HEK293 (cell line): Measurements from ENCODE around the gene CFAP53.

Experiments
- GFI1B ChIP-seq: fragments of 450-650 bp; formaldehyde crosslinking; IDR thresholded peaks from 2 replicates; pipeline ENCODE4 v1.5.1; 2016; ENCODE audit warnings: missing biosample characterization, missing genetic modification characterization
- GLI2 ChIP-seq: fragments of 450-650 bp; formaldehyde crosslinking; IDR thresholded peaks from 2 replicates; pipeline ENCODE4; 2017; ENCODE audit warnings: missing biosample characterization, missing genetic modification characterization, low read depth, borderline replicate concordance
- HOXA7 ChIP-seq: sonication (generic); formaldehyde crosslinking; IDR thresholded peaks from 2 replicates; pipeline ENCODE4 v1.8.1; 2022; ENCODE audit warnings: missing genetic modification reagents, borderline replicate concordance
- IKZF3 ChIP-seq: fragments of 450-650 bp; IDR thresholded peaks from 2 replicates; pipeline ENCODE4 v1.5.0; 2018; ENCODE audit warnings: missing biosample characterization, mild to moderate bottlenecking, missing genetic modification characterization, moderate library complexity
- INSM2 ChIP-seq: fragments of 450-650 bp; formaldehyde crosslinking; IDR thresholded peaks from 2 replicates; pipeline ENCODE4 v1.5.1; 2016; ENCODE audit warnings: missing biosample characterization, missing genetic modification characterization
- KLF16 ChIP-seq: fragments of 450-650 bp; formaldehyde crosslinking; IDR thresholded peaks from 2 replicates; pipeline ENCODE4 v1.5.1; 2017; ENCODE audit warnings: missing biosample characterization, missing genetic modification characterization
- PBX3 ChIP-seq: sonication (generic); formaldehyde crosslinking; IDR thresholded peaks from 2 replicates; pipeline ENCODE4 v1.8.1; 2022; ENCODE audit warnings: mild to moderate bottlenecking, moderate library complexity, missing genetic modification reagents
- RBAK ChIP-seq: fragments of 450-650 bp; formaldehyde crosslinking; IDR thresholded peaks from 2 replicates; pipeline ENCODE4 v1.5.1; 2016; ENCODE audit warnings: missing biosample characterization, missing genetic modification characterization
- TCF7L2 ChIP-seq: IDR thresholded peaks from 2 replicates; pipeline ENCODE4 v1.6.1; 2011; ENCODE audit warnings: low read depth, mild to moderate bottlenecking, inconsistent platforms, low read length, moderate library complexity, borderline replicate concordance
- ZNF175 ChIP-seq: fragments of 450-650 bp; formaldehyde crosslinking; IDR thresholded peaks from 2 replicates; pipeline ENCODE4 v1.5.1; 2016; ENCODE audit warnings: missing biosample characterization, missing genetic modification characterization
- ZNF184 ChIP-seq: fragments of 450-650 bp; IDR thresholded peaks from 2 replicates; pipeline ENCODE4 v1.5.1; 2018; ENCODE audit warnings: missing biosample characterization, mild to moderate bottlenecking, missing genetic modification characterization
- ZNF274 ChIP-seq, 2 experiments: fragments of 200-500 bp in 1 of 2; fragments of 450-650 bp in 1 of 2; sonication (Bioruptor generic) in 1 of 2; formaldehyde crosslinking in 1 of 2; IDR thresholded peaks; 2 replicates each; pipeline versions ENCODE4 v1.5.1 to v1.6.1; 2014 to 2016; ENCODE audit warnings: borderline replicate concordance in 1 of 2, inconsistent platforms in 1 of 2, low read length in 1 of 2, missing biosample characterization in 1 of 2, missing genetic modification characterization in 1 of 2
- ZNF280D ChIP-seq: fragments of 450-650 bp; formaldehyde crosslinking; IDR thresholded peaks from 2 replicates; pipeline ENCODE4 v1.5.1; 2016; ENCODE audit warnings: missing biosample characterization, missing genetic modification characterization
- ZNF335 ChIP-seq: fragments of 450-650 bp; formaldehyde crosslinking; conservative IDR thresholded peaks from 2 replicates; pipeline ENCODE4 v1.5.1; 2016; ENCODE audit warnings: missing biosample characterization, missing genetic modification characterization
- ZNF48 ChIP-seq: fragments of 450-650 bp; formaldehyde crosslinking; IDR thresholded peaks from 2 replicates; pipeline ENCODE4 v1.5.1; 2016; ENCODE audit warnings: missing biosample characterization, missing genetic modification characterization
- ZNF513 ChIP-seq: fragments of 450-650 bp; IDR thresholded peaks from 2 replicates; pipeline ENCODE4 v1.5.1; 2018; ENCODE audit warnings: missing biosample characterization, missing genetic modification characterization
- ZNF530 ChIP-seq: fragments of 450-650 bp; formaldehyde crosslinking; IDR thresholded peaks from 2 replicates; pipeline ENCODE4 v1.5.1; 2016; ENCODE audit warnings: low read depth, missing biosample characterization, missing genetic modification characterization
- ZNF561 ChIP-seq: fragments of 450-650 bp; IDR thresholded peaks from 2 replicates; pipeline ENCODE4 v1.5.1; 2018; ENCODE audit warnings: missing biosample characterization, missing genetic modification characterization, borderline replicate concordance
- ZNF610 ChIP-seq: fragments of 450-650 bp; formaldehyde crosslinking; IDR thresholded peaks from 2 replicates; pipeline ENCODE4 v1.5.1; 2016; ENCODE audit warnings: missing biosample characterization, missing genetic modification characterization, borderline replicate concordance
- ZNF626 ChIP-seq: fragments of 450-650 bp; sonication (Bioruptor Pico); formaldehyde crosslinking; IDR thresholded peaks from 2 replicates; pipeline ENCODE4 v1.5.1; 2018; ENCODE audit warnings: missing biosample characterization, missing genetic modification characterization, inconsistent platforms
- ZNF629 ChIP-seq: fragments of 450-650 bp; formaldehyde crosslinking; IDR thresholded peaks from 2 replicates; pipeline ENCODE4 v1.5.1; 2017; ENCODE audit warnings: missing biosample characterization, missing genetic modification characterization
- ZNF664 ChIP-seq: fragments of 450-650 bp; formaldehyde crosslinking; IDR thresholded peaks from 2 replicates; pipeline ENCODE4 v1.5.1; 2016; ENCODE audit warnings: missing biosample characterization, missing genetic modification characterization
- ZNF701 ChIP-seq: fragments of 450-650 bp; formaldehyde crosslinking; IDR thresholded peaks from 2 replicates; pipeline ENCODE4 v1.5.1; 2016; ENCODE audit warnings: missing biosample characterization, missing genetic modification characterization
- ZNF747 ChIP-seq: fragments of 450-650 bp; formaldehyde crosslinking; IDR thresholded peaks from 2 replicates; pipeline ENCODE4 v1.5.1; 2016; ENCODE audit warnings: missing biosample characterization, missing genetic modification characterization
- ZNF76 ChIP-seq: fragments of 450-650 bp; formaldehyde crosslinking; IDR thresholded peaks from 2 replicates; pipeline ENCODE4; 2016; ENCODE audit warnings: low read depth, missing biosample characterization, missing genetic modification characterization, borderline replicate concordance
- ZNF837 ChIP-seq: fragments of 450-650 bp; formaldehyde crosslinking; IDR thresholded peaks from 2 replicates; pipeline ENCODE4 v1.5.1; 2016; ENCODE audit warnings: missing biosample characterization, missing genetic modification characterization
- ZSCAN5A ChIP-seq: fragments of 450-650 bp; formaldehyde crosslinking; IDR thresholded peaks from 2 replicates; pipeline ENCODE4 v1.5.1; 2016; ENCODE audit warnings: missing biosample characterization, missing genetic modification characterization
- TF ChIP-seq, protein P1 (sequence below): fragments of 450-650 bp; formaldehyde crosslinking; IDR thresholded peaks from 2 replicates; pipeline ENCODE4 v1.5.1; 2016; ENCODE audit warnings: missing biosample characterization, missing genetic modification characterization
- TF ChIP-seq, protein P2 (sequence below): fragments of 450-650 bp; formaldehyde crosslinking; IDR thresholded peaks from 2 replicates; pipeline ENCODE4 v1.5.1; 2016; ENCODE audit warnings: missing biosample characterization, missing genetic modification characterization

The CFAP53 gene

GRCh38 chr18:50266248-50266704 is at the start of gene CFAP53 (continued):
- TF ChIP-seq ZNF629 (tag by site-specific recombination) (peak; percentile 25; the same call in 1 of the 2 replicates), INSM2 (tag by site-specific recombination) (no peak), ZNF747 (no peak), IKZF3 (tag by site-specific recombination) (no peak), ZNF513 (tag by site-specific recombination) (no peak), ZNF280D (tag by site-specific recombination) (no peak), KLF16 (tag by site-specific recombination) (peak; percentile 94), GLI2 (tag by site-specific recombination) (no peak), ZNF561 (tag by site-specific recombination) (no peak), ZNF175 (tag by site-specific recombination) (no peak), TCF7L2 (no peak), PBX3 (no peak), ZNF701 (tag by site-specific recombination) (no peak), ZNF184 (tag by site-specific recombination) (no peak), ZNF48 (tag by site-specific recombination) (no peak), ZNF626 (tag by site-specific recombination) (no peak), RBAK (tag by site-specific recombination) (no peak), ZNF335 (tag by site-specific recombination) (peak; percentile 67), ZNF610 (tag by site-specific recombination) (no peak; the same call in 1 of the 2 replicates), ZNF664 (tag by site-specific recombination) (no peak), ZNF274 (IDR thresholded peaks at IDR 0.05; ENCODE audit: low read length) (no peak), ZNF274 (tag by site-specific recombination; IDR thresholded peaks at IDR 0.05; ENCODE audit: borderline replicate concordance) (no peak), ZNF530 (tag by site-specific recombination) (no peak), GFI1B (tag by site-specific recombination) (no peak), ZNF76 (tag by site-specific recombination) (no peak), ZNF837 (no peak), HOXA7 (CRISPR knock-in tag) (no peak), ZSCAN5A (tag by site-specific recombination) (no peak)
- TF ChIP-seq, protein P1, sequence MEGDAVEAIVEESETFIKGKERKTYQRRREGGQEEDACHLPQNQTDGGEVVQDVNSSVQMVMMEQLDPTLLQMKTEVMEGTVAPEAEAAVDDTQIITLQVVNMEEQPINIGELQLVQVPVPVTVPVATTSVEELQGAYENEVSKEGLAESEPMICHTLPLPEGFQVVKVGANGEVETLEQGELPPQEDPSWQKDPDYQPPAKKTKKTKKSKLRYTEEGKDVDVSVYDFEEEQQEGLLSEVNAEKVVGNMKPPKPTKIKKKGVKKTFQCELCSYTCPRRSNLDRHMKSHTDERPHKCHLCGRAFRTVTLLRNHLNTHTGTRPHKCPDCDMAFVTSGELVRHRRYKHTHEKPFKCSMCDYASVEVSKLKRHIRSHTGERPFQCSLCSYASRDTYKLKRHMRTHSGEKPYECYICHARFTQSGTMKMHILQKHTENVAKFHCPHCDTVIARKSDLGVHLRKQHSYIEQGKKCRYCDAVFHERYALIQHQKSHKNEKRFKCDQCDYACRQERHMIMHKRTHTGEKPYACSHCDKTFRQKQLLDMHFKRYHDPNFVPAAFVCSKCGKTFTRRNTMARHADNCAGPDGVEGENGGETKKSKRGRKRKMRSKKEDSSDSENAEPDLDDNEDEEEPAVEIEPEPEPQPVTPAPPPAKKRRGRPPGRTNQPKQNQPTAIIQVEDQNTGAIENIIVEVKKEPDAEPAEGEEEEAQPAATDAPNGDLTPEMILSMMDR (tag by site-specific recombination): no peak; the same call in 1 of the 2 replicates
- TF ChIP-seq, protein P2, sequence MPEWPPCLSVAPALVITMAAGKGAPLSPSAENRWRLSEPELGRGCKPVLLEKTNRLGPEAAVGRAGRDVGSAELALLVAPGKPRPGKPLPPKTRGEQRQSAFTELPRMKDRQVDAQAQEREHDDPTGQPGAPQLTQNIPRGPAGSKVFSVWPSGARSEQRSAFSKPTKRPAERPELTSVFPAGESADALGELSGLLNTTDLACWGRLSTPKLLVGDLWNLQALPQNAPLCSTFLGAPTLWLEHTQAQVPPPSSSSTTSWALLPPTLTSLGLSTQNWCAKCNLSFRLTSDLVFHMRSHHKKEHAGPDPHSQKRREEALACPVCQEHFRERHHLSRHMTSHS: no peak
